ENCODE measurements around the gene NEU3.
"Not testable (repeated sequence)": the region's sequence is repeated elsewhere in the genome, so short reads cannot be mapped to it uniquely, and the experiment has no call there.

The NEU3 gene

GRCh38 chr11:74981888-74982287, 6.8 kb upstream of the NEU3 start:
- in situ Hi-C loops (cut with MboI; ENCODE audit: low sequenced_read_pairs) = no loop called here

GRCh38 chr11:74984070-74984469, 4.7 kb upstream of the NEU3 start:
- in situ Hi-C loops (cut with MboI; ENCODE audit: low sequenced_read_pairs) = no loop called here

GRCh38 chr11:74984730-74985129, 4.0 kb upstream of the NEU3 start:
- in situ Hi-C loops (cut with MboI; ENCODE audit: low sequenced_read_pairs) = no loop called here

GRCh38 chr11:74989260-74989638, 516 bp downstream of the NEU3 start:
- in situ Hi-C loops (cut with MboI; ENCODE audit: low sequenced_read_pairs) = no loop called here

- in situ Hi-C loops (cut with MboI; ENCODE audit: low sequenced_read_pairs) = not testable (repeated sequence)
These were observed 1.4 kb downstream of the NEU3 start for GRCh38 chr11:74990150-74990549.

- in situ Hi-C loops (cut with MboI; ENCODE audit: low sequenced_read_pairs) = no loop called here
These were observed 2.2 kb downstream of the NEU3 start for GRCh38 chr11:74990941-74991340.

- in situ Hi-C loops (cut with MboI; ENCODE audit: low sequenced_read_pairs) = no loop called here
These were observed 4.1 kb downstream of the NEU3 start for GRCh38 chr11:74992852-74993251.

GRCh38 chr11:75000975-75001354, 12.2 kb downstream of the NEU3 start:
- in situ Hi-C loops (cut with MboI; ENCODE audit: low sequenced_read_pairs) = loop anchor here (25.0 kb wide), 1 partner anchor 236 kb away; the partner anchor contains the start of gene TPBGL

GRCh38 chr11:75001686-75002085, 13.0 kb downstream of the NEU3 start:
- in situ Hi-C loops (cut with MboI; ENCODE audit: low sequenced_read_pairs) = loop anchor here (25.0 kb wide), 1 partner anchor 236 kb away; the partner anchor contains the start of gene TPBGL

GRCh38 chr11:75002516-75002915, 13.8 kb downstream of the NEU3 start:
- in situ Hi-C loops (cut with MboI; ENCODE audit: low sequenced_read_pairs) = loop anchor here (25.0 kb wide), 1 partner anchor 235 kb away; the partner anchor contains the start of gene TPBGL

GRCh38 chr11:75004215-75004614, 15.5 kb downstream of the NEU3 start:
- in situ Hi-C loops (cut with MboI; ENCODE audit: low sequenced_read_pairs) = loop anchor here (25.0 kb wide), 1 partner anchor 233 kb away; the partner anchor contains the start of gene TPBGL

- in situ Hi-C loops (cut with MboI; ENCODE audit: low sequenced_read_pairs) = loop anchor here (25.0 kb wide), 1 partner anchor 226 kb away; the partner anchor contains the start of gene TPBGL
These were observed 22.6 kb downstream of the NEU3 start for GRCh38 chr11:75011357-75011756.

- in situ Hi-C loops (cut with MboI; ENCODE audit: low sequenced_read_pairs) = loop anchor here (25.0 kb wide), 1 partner anchor 225 kb away; the partner anchor contains the start of gene TPBGL
These were observed 23.1 kb downstream of the NEU3 start for GRCh38 chr11:75011872-75012271.

GRCh38 chr11:75013051-75013450, 24.3 kb downstream of the NEU3 start:
- in situ Hi-C loops (cut with MboI; ENCODE audit: low sequenced_read_pairs) = loop anchor here (25.0 kb wide), 1 partner anchor 224 kb away; the partner anchor contains the start of gene TPBGL

GRCh38 chr11:75014129-75014528, 25.4 kb downstream of the NEU3 start:
- in situ Hi-C loops (cut with MboI; ENCODE audit: low sequenced_read_pairs) = loop anchor here (25.0 kb wide), 1 partner anchor 223 kb away; the partner anchor contains the start of gene TPBGL

GRCh38 chr11:75019200-75019599, 30.5 kb downstream of the NEU3 start:
- in situ Hi-C loops (cut with MboI; ENCODE audit: low sequenced_read_pairs) = loop anchor here (25.0 kb wide), 1 partner anchor 218 kb away; the partner anchor contains the start of gene TPBGL

- in situ Hi-C loops (cut with MboI; ENCODE audit: low sequenced_read_pairs) = loop anchor here (25.0 kb wide), 1 partner anchor 217 kb away; the partner anchor contains the start of gene TPBGL
These were observed 31.6 kb downstream of the NEU3 start for GRCh38 chr11:75020328-75020727.

GRCh38 chr11:75022296-75022695, 33.6 kb downstream of the NEU3 start:
- in situ Hi-C loops (cut with MboI; ENCODE audit: low sequenced_read_pairs) = loop anchor here (25.0 kb wide), 1 partner anchor 215 kb away; the partner anchor contains the start of gene TPBGL

- in situ Hi-C loops (cut with MboI; ENCODE audit: low sequenced_read_pairs) = loop anchor here (25.0 kb wide), 1 partner anchor 214 kb away; the partner anchor contains the start of gene TPBGL
These were observed 34.1 kb downstream of the NEU3 start for GRCh38 chr11:75022759-75023396.

- in situ Hi-C loops (cut with MboI; ENCODE audit: low sequenced_read_pairs) = loop anchor here (25.0 kb wide), 1 partner anchor 214 kb away; the partner anchor contains the start of gene TPBGL
These were observed 34.8 kb downstream of the NEU3 start for GRCh38 chr11:75023446-75024067.

GRCh38 chr11:75024068-75024449, 35.3 kb downstream of the NEU3 start:
- in situ Hi-C loops (cut with MboI; ENCODE audit: low sequenced_read_pairs) = loop anchor here (25.0 kb wide), 1 partner anchor 213 kb away; the partner anchor contains the start of gene TPBGL
